ENCODE measurements around the gene SRGAP2B.
"Not testable (repeated sequence)": the region's sequence is repeated elsewhere in the genome, so short reads cannot be mapped to it uniquely, and the experiment has no call there.

SRGAP2B gene

GRCh38 chr1:145095284-145096057 lies at the start of gene SRGAP2B, which contains the start of gene FAM72D:
SRGAP2B (minus strand) TSS chr1:145095328; CDS start chr1:145092901, 2,427 bp downstream.
FAM72D (plus strand) TSS chr1:145095974; CDS start chr1:145096848, 874 bp downstream.
- DNase-seq, result not testable (repeated sequence)

DNA sequence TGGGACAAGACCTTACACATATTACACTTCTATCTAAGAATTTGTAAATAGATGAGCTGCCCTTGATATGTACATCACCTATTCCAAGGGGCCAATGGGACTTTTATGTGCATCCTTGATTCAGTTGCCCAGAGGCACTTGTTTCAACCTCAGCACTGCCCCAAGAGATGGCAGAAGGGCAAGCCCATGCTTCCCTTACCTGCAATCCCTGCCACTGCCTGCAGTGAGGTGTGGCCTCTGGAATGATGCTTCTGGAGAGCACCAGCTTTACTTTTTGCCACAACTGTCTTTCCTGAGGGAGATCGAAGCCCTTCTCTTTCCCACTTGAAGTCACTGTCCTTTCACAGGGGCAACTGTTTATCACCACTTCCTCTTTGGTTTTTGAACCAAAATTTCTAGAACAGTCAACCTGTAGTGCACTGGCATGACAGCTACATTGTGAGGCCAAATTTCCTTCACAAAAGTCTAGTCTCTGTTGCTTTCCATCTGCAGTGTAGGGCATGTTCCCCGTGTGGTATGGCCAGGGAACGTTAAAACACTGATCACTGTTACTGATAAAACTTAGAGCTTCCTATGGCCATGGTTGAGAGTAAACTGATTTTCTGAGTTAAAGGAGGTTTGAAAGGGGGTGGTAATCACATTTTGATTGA lies 49.3 kb upstream of the SRGAP2B start:
- DNase-seq, result not testable (repeated sequence)

DNA sequence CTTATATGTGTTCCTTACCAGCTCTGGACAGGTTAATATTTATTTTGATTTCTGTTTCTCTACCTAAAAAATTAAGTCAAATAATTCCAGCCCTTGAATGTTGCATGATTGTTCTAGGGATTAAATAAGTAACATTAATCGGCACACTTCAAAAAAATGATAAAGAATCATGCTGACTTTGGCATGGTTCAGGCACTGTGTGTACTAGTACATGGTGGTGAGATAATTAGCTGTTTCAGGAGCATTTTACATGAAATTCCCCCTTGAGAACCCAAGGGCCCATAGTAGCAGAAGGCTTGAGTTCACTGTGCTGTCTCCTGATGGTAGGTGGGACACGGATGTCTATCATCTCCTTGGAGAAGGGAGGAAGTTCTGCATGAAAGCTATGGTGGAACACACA lies 45.4 kb upstream of the SRGAP2B start:
- DNase-seq, result not testable (repeated sequence)

GRCh38 chr1:145134476-145134875 lies 39.3 kb upstream of the SRGAP2B start:
- not testable (repeated sequence) for DNase-seq

DNA sequence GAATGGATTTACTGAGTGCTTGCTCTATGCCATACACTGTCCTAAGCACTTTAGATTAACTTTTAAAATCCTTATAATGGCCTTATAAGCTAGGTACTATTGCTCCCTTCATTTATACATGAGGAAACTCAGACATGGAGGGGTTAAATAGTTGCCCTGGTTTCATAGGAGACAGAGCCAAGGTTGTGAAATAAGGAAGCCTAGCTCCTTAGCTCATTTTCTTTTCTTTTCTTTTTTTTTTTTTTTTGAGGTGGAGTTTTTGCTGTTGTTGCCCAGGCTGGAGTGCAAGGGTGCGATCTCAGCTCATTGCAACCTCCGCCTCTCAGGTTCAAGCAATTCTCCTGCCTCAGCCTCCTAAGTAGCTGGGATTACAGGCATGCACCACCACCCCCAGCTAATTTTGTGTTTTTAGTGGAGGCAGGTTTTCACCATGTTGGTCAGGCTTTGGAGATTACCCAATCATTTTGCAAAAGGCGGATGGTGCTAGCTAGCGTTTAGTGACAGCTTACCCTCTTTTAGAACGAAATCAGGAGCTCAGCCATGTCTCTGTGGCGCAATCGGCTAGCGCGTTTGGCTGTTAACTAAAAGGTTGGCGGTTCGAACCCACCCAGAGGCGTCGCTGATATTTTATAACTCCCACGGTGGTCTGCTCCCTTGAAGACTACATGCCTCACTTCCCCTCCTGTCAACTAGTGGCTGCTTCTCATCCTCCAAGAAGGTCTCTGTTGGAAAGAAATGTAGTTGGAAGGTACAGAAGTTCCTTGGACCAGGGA lies 33.8 kb upstream of the SRGAP2B start:
- DNase-seq, result not testable (repeated sequence)

DNA sequence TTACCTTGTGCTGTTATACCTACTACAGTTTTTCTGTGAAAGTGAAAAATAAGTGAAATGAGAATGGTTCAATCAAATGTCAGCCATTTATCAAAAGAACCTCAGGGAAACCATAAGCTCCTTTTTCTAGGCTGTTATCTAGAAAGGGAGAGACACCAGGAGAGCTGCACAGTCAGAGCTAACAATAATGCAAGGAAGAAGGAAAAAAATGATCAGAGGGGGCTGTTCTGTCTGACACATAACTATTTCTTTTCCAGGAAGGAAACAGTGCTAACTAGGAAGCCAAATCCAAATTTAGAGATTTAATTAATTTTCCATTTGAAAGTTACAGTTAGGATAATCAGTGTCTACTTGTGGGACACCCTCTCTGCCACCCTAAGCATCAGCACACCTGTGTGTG lies 32.0 kb upstream of the SRGAP2B start:
- DNase-seq, result not testable (repeated sequence)

DNA sequence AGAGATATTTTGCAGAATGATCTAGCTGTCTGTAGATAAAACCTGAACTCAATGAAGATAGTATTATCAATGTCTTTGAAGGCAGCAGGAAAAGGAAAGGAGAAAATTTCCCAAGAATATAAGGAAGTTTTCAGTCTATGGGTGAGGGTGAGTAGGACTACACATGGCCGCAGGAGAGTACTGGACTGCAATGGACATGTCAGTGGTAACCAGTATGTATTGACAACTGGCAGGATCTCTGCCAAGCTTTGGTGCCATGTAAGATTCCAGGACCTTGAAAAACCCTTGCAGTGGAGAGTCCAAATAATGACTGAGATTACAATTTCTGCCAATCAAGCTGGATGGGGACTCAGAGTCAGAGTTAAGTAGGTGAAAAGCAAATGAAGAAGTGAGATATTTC lies 30.0 kb upstream of the SRGAP2B start:
- not testable (repeated sequence) for DNase-seq

GRCh38 chr1:145123992-145124641 lies 29.0 kb upstream of the SRGAP2B start:
- DNase-seq, result not testable (repeated sequence)

- DNase-seq, result not testable (repeated sequence)
Measured at GRCh38 chr1:145123062-145123395, 27.9 kb upstream of the SRGAP2B start.

DNA sequence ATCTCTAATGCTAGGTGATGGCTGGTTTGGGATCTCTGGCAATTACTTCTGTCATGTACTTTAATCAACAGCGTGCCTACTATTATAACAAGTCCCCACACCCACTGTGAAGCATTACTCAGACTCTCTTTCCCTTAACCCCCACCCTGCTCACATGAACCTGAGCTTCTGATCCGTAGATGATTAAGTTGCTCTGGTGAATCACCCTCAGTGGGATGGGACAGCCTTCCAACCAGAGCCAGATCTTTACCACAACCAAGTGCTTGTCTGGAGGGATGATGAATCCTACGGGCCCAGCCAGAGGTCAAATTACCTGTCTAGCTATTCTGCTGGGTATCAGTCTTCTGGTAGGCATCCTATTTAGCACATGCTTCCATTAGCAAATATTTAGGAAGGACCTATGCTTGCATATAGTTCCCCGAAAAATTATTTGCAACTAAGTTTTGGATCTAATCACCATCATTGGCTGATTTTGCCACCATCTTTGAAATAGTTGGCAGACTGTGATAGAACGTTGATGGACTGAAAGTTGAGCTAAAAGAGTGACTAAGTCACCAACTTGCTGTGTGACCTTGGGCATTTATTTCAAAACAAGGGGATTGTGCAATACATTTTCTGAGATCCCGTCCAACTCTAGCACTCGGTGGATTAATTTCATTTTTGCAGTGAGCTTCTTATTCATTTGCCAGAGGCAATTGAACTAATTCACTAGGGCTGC lies 27.4 kb upstream of the SRGAP2B start:
- not testable (repeated sequence) for DNase-seq

- DNase-seq, result not testable (repeated sequence)
Measured at GRCh38 chr1:145119842-145120241, 24.7 kb upstream of the SRGAP2B start.

DNA sequence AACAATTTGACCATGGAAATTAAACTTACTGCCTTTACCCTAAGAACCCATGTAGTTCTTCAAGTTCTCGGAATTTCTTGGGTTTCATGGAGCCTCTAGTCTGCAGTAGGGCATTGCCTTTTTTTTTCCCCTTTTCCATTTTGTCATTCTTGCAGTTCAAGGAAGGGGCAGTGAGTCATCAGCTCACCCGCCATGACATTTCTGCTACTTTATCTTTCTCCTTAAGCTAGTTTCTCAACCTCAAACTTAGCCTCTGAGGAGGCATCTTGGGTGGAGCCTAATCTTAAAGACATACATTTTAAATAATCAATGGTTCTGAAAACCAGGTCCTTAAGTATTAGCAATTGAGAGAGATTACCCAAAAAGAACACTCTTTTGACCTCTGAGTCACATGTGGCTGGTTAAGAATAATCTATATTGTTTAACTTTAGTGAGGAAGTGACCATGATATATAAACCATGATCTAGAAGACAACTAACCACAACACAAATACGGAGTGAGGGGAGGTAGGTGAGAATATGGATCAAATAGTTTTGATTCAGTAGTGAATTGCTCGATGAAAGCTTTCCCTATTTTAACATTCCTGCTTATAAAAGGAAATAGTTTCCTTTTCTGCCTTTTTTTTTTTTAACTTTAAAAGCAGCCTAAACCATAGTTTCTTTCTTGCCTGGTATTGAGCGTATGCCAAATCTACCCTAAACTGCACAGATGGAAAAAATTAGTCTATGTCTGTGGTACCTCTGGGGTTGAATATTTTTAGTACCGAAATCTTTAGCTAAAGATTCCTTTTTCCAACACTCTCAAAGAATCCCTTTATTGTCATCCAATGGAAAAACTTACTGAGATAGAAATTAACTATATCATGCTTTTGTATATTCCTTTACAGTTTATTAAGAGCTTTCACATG lies 20.7 kb upstream of the SRGAP2B start:
- DNase-seq, result not testable (repeated sequence)

DNA sequence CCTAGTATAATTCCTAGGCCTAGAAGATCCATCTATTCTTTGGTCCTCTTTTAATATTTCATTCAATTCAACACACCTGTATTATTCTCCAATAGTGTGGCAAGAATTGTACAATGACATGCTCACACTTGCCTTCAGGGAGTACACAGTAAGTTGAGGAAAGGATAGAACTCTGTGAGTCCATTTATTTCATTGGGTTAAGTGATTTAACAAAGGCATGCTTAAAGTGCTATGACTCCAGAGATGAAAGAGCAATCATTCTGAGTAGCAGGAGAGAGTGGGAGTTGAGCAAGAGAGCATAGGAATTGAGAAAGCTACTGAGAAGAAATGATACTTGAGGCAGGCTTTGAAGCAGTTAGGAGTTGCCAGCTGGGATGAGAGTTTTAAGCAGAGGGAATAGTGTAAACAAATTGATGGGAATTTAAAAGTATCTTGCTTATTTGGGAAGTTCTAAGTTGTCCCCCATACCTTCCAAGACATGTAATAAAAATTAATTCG lies 19.5 kb upstream of the SRGAP2B start:
- DNase-seq, result not testable (repeated sequence)

DNA sequence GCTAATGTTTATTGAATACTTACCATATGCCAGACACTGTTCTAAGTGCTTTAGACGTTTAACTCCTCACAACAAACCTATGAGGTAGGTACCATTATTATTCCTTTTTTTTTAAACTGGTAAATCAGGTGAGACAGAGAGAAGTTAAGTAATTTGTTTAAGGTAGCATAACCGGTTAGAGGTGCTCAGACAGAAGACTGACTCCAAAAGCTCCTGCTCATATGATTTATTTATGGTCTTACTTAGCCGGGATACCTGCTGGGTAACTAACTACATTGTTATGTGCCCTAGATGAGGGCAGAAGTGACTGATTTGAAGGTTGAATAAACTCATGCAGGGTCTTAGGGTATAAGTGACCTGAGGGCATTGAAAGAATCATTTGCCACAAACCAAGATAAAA lies 17.6 kb upstream of the SRGAP2B start:
- DNase-seq, result not testable (repeated sequence)

DNA sequence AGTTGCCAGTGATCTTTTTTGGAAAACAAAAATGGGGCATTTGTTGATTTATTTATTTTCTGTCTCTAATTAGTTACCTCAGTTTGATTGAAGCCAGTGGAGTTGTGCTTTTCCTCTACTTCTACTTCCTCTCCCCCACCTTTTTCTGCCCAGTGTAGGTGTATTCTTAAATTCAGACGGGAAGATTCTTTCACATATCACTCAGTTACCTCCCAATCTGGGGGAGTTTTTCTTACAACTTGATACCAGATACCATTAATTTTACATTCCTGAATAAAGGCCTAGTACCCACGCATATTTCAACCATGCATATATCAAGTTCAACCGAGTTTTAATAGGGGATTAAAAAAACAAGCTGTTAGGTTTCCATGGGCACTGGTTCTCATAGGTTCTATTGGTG lies 16.5 kb upstream of the SRGAP2B start:
- not testable (repeated sequence) for DNase-seq

GRCh38 chr1:145103294-145103693 lies 8.2 kb upstream of the SRGAP2B start:
- not testable (repeated sequence) for DNase-seq

GRCh38 chr1:145101725-145102124 lies 6.6 kb upstream of the SRGAP2B start:
- DNase-seq, result not testable (repeated sequence)

DNA sequence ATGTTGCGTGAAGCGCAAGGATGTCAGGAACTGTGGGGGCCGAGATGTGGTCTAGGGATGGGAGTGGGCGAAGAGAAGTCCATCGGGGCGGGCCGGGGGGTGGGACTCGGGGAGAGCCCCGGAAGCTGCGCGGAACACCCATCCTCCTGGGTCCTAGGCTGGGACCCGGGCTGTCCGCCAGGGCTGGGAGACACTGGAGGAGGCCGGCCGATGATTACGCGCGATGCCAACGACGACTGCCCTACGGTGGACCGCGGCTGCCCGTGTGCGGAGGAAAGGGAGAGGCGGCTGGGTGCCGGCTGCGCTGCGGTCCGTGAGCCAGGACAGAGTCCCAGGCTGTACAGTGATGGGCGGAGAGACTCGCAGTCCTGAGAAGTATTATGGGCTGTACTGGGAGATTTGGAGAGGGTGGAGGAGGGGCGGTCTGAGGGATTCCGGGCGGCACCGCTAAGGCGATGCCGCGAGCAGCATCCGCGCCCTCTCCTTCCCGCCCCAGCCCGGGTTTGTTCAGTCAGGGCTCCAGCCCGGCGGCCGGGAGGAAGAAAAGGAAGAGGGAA lies 395 bp downstream of the SRGAP2B start:
- DNase-seq, result not testable (repeated sequence)

GRCh38 chr1:145093517-145094149 lies 1.5 kb downstream of the SRGAP2B start:
- not testable (repeated sequence) for DNase-seq
